HEK293T (cell line): ENCODE measurements around the gene EIF2D.

ENCODE experiments used
- ARNT ChIP-seq: fragments of 450-650 bp; IDR thresholded peaks from 2 replicates; pipeline ENCODE4 v1.6.1; 2017; ENCODE audit warnings: mild to moderate bottlenecking
- BHLHE40 ChIP-seq: fragments of 450-650 bp; IDR thresholded peaks from 2 replicates; pipeline ENCODE4 v1.6.1; 2016; ENCODE audit warnings: mild to moderate bottlenecking, moderate library complexity, borderline replicate concordance
- ELF4 ChIP-seq: fragments of 450-650 bp; IDR thresholded peaks from 2 replicates; pipeline ENCODE4 v1.6.1; 2017; ENCODE audit warnings: antibody characterized with exemption
- FOXA1 ChIP-seq: fragments of 450-650 bp; IDR thresholded peaks from 2 replicates; pipeline ENCODE4 v1.6.1; 2016; ENCODE audit warnings: mild to moderate bottlenecking
- FOXK2 ChIP-seq: fragments of 450-650 bp; IDR thresholded peaks from 2 replicates; pipeline ENCODE4 v1.6.1; 2016; ENCODE audit warnings: mild to moderate bottlenecking
- FOXM1 ChIP-seq: fragments of 450-650 bp; IDR thresholded peaks from 2 replicates; pipeline ENCODE4 v1.6.1; 2017; ENCODE audit warnings: mild to moderate bottlenecking, borderline replicate concordance
- HDGF ChIP-seq: fragments of 450-650 bp; IDR thresholded peaks from 2 replicates; pipeline ENCODE4 v1.6.1; 2017; ENCODE audit warnings: antibody characterized with exemption, borderline replicate concordance
- SP1 ChIP-seq: fragments of 450-650 bp; IDR thresholded peaks from 2 replicates; pipeline ENCODE4 v1.6.1; 2017
- SUZ12 ChIP-seq: fragments of 450-650 bp; IDR thresholded peaks from 2 replicates; pipeline ENCODE4 v1.6.1; 2016; ENCODE audit warnings: mild to moderate bottlenecking

- TF ChIP-seq BHLHE40 (no peak), HDGF (no peak), ELF4 (no peak), FOXA1 (no peak), ARNT (no peak), FOXK2 (no peak), FOXM1 (no peak), SUZ12 (no peak), SP1 (no peak)
Observed at GRCh38 chr1:206657751-206658150, 45.5 kb upstream of the EIF2D start.
